B cell (primary cell): Measurements from ENCODE around the gene KRT14.

Experiments
- EZH2 ChIP-seq: IDR thresholded peaks from 2 replicates; pipeline ENCODE4 v1.6.1; 2012; ENCODE audit warnings: borderline replicate concordance, low read depth, mild to moderate bottlenecking, moderate library complexity, low read length; ENCODE audit not compliant: insufficient read depth, poor library complexity, severe bottlenecking
- TF ChIP-seq, protein P1 (sequence below): fragments of 200-600 bp; IDR thresholded peaks from one replicate; pipeline ENCODE4 v1.8.0; 2022; ENCODE audit warnings: antibody characterized with exemption, mild to moderate bottlenecking

DNA sequence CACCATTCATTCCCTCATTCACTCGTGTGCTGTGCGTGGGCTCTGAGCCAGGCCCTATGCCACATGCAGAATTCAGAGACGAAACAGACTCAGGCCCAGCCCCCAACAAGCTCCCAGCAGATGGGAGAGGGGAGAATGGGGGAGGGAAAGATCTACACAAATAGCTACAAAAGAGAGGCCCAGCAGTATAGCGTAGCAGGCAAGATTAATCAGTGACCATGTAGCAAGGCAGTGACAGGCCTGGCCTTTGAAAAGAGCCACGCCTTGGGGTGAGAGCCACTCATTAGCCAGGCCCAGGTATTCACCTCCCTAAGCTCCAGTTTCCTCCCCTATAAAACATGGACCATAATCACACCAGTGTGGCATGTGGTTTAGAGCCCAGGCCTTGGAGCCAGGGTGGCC lies 42.2 kb downstream of the KRT14 start:
- no peak for TF ChIP-seq EZH2
- TF ChIP-seq, protein P1, sequence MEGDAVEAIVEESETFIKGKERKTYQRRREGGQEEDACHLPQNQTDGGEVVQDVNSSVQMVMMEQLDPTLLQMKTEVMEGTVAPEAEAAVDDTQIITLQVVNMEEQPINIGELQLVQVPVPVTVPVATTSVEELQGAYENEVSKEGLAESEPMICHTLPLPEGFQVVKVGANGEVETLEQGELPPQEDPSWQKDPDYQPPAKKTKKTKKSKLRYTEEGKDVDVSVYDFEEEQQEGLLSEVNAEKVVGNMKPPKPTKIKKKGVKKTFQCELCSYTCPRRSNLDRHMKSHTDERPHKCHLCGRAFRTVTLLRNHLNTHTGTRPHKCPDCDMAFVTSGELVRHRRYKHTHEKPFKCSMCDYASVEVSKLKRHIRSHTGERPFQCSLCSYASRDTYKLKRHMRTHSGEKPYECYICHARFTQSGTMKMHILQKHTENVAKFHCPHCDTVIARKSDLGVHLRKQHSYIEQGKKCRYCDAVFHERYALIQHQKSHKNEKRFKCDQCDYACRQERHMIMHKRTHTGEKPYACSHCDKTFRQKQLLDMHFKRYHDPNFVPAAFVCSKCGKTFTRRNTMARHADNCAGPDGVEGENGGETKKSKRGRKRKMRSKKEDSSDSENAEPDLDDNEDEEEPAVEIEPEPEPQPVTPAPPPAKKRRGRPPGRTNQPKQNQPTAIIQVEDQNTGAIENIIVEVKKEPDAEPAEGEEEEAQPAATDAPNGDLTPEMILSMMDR: no peak
